PFSK-1 (cell line): Measurements from ENCODE around the gene ANKFY1.

Experiments
- POLR2AphosphoS5 ChIP-seq: IDR thresholded peaks from 2 replicates; pipeline ENCODE4 v1.6.1; 2012; ENCODE audit warnings: low read depth, mild to moderate bottlenecking, control low read depth, low read length, moderate library complexity
- REST ChIP-seq, 2 experiments: IDR thresholded peaks; 2 replicates each; pipeline versions ENCODE4 v1.6.1 to v1.8.0; 2011 to 2012; ENCODE audit warnings: low read depth in 2 of 2, low read length in 2 of 2, control low read depth in 1 of 2, inconsistent platforms in 1 of 2, mild to moderate bottlenecking in 1 of 2, moderate library complexity in 1 of 2; ENCODE audit not compliant: insufficient read depth in 1 of 2
- SIN3A ChIP-seq: IDR thresholded peaks from 2 replicates; pipeline ENCODE4 v1.6.1; 2012; ENCODE audit warnings: mild to moderate bottlenecking, low read length, moderate library complexity, borderline replicate concordance; ENCODE audit not compliant: insufficient read depth
- TAF1 ChIP-seq: IDR thresholded peaks from 2 replicates; pipeline ENCODE4 v1.6.1; 2012; ENCODE audit warnings: low read length, control low read depth, borderline replicate concordance; ENCODE audit not compliant: insufficient read depth

GRCh38 chr17:4248504-4249277 lies 15.1 kb downstream of the ANKFY1 start:
- TF ChIP-seq POLR2AphosphoS5, result no peak
- no peak for TF ChIP-seq TAF1
- TF ChIP-seq SIN3A, result no peak
- no peak for TF ChIP-seq REST (IDR thresholded peaks at IDR 0.05; ENCODE audit: insufficient read depth in 1 of 2, low read depth in 2 of 2, low read length in 2 of 2)
